Liver (tissue), 9 donors: Measurements from ENCODE around the gene PARP16. TPM values are rescaled to one million over a fixed set of nuclear protein-coding genes. Genes with fewer than 3 reads are reported as not detected.

ENCODE experiments used
- DNase-seq: peaks from one replicate; pipeline ENCODE4 v3.0.0-alpha.2; 2017; ENCODE audit warnings: low spot score
- H3K27ac ChIP-seq, 2 donors: one replicate each; pipeline ENCODE4 v1.7.0; 2013; ENCODE audit warnings: inconsistent platforms in 2 of 2, low read length in 2 of 2, control low read depth in 1 of 2, low read depth in 1 of 2, mild to moderate bottlenecking in 1 of 2
- H3K27me3 ChIP-seq, 4 donors: one replicate each; pipeline versions ENCODE4 v1.6.1 to v1.7.0; 2013; ENCODE audit warnings: low read length in 3 of 4, inconsistent platforms in 1 of 4, mild to moderate bottlenecking in 1 of 4, moderate library complexity in 1 of 4; ENCODE audit not compliant: control insufficient read depth in 4 of 4, insufficient read depth in 4 of 4
- H3K36me3 ChIP-seq, 4 donors: one replicate each; pipeline versions ENCODE4 v1.6.1 to v1.7.0; 2013; ENCODE audit warnings: low read length in 3 of 4, mild to moderate bottlenecking in 3 of 4, low read depth in 1 of 4, moderate library complexity in 1 of 4; ENCODE audit not compliant: control insufficient read depth in 4 of 4, insufficient read depth in 3 of 4
- H3K4me1 ChIP-seq, 4 donors: one replicate each; pipeline versions ENCODE4 v1.6.1 to v1.7.0; 2013; ENCODE audit warnings: low read length in 3 of 4, mild to moderate bottlenecking in 3 of 4, moderate library complexity in 1 of 4; ENCODE audit not compliant: control insufficient read depth in 4 of 4, insufficient read depth in 4 of 4
- H3K4me3 ChIP-seq, 3 donors: one replicate each; pipeline versions ENCODE4 v1.6.1 to v1.7.0; 2013; ENCODE audit warnings: low read length in 3 of 3, control low read depth in 1 of 3, low read depth in 1 of 3, mild to moderate bottlenecking in 1 of 3
- H3K9ac ChIP-seq, 2 donors: one replicate each; pipeline ENCODE4 v1.7.0; 2013; ENCODE audit warnings: low read length in 2 of 2, mild to moderate bottlenecking in 2 of 2, moderate library complexity in 2 of 2, control low read depth in 1 of 2, low read depth in 1 of 2
- H3K9me3 ChIP-seq, 4 donors: one replicate each; pipeline versions ENCODE4 v1.6.1 to v1.7.0; 2013; ENCODE audit warnings: low read length in 3 of 4; ENCODE audit not compliant: control insufficient read depth in 4 of 4
- CTCF ChIP-seq: fragments of 150-350 bp; IDR thresholded peaks from 2 replicates; pipeline ENCODE4 v1.5.1; 2017; ENCODE audit warnings: improper control_type of control experiment, low read depth, low read length; ENCODE audit not compliant: missing input control
- EGR1 ChIP-seq, 2 donors: IDR thresholded peaks; 2 replicates each; pipeline ENCODE4 v1.6.1; 2016 to 2018; ENCODE audit warnings: antibody characterized with exemption in 2 of 2, low read depth in 2 of 2
- FOXA1 ChIP-seq: IDR thresholded peaks from 2 replicates; pipeline ENCODE4 v1.6.1; 2016; ENCODE audit warnings: antibody characterized with exemption
- FOXA2 ChIP-seq: IDR thresholded peaks from 2 replicates; pipeline ENCODE4 v1.6.1; 2016; ENCODE audit warnings: antibody characterized with exemption
- GABPA ChIP-seq, 2 donors: IDR thresholded peaks in 1 of 2; conservative IDR thresholded peaks in 1 of 2; 2 replicates each; pipeline ENCODE4 v1.6.1; 2016; ENCODE audit warnings: antibody characterized with exemption in 2 of 2, mild to moderate bottlenecking in 1 of 2, moderate library complexity in 1 of 2
- HNF4A ChIP-seq, 2 donors: conservative IDR thresholded peaks; 2 replicates each; pipeline ENCODE4 v1.6.1; 2016; ENCODE audit warnings: antibody characterized with exemption in 2 of 2, mild to moderate bottlenecking in 2 of 2
- HNF4G ChIP-seq: IDR thresholded peaks from 2 replicates; pipeline ENCODE4 v1.6.1; 2016; ENCODE audit warnings: antibody characterized with exemption
- MAX ChIP-seq: IDR thresholded peaks from 2 replicates; pipeline ENCODE4 v1.6.1; 2016; ENCODE audit warnings: antibody characterized with exemption
- NR2F2 ChIP-seq: IDR thresholded peaks from 2 replicates; pipeline ENCODE4 v1.6.1; 2016; ENCODE audit warnings: antibody characterized with exemption
- RAD21 ChIP-seq, 2 donors: IDR thresholded peaks; 2 replicates each; pipeline ENCODE4 v1.6.1; 2016; ENCODE audit warnings: antibody characterized with exemption in 2 of 2, mild to moderate bottlenecking in 2 of 2
- REST ChIP-seq: IDR thresholded peaks from 2 replicates; pipeline ENCODE4 v1.6.1; 2016; ENCODE audit warnings: antibody characterized with exemption, mild to moderate bottlenecking
- SP1 ChIP-seq: IDR thresholded peaks from 2 replicates; pipeline ENCODE4 v1.6.1; 2018; ENCODE audit warnings: antibody characterized with exemption, mild to moderate bottlenecking
- TAF1 ChIP-seq: conservative IDR thresholded peaks from 2 replicates; pipeline ENCODE4 v1.6.1; 2016; ENCODE audit warnings: antibody characterized with exemption, mild to moderate bottlenecking
- YY1 ChIP-seq: IDR thresholded peaks from 2 replicates; pipeline ENCODE4 v1.6.1; 2016; ENCODE audit warnings: antibody characterized with exemption, mild to moderate bottlenecking
- ZBTB33 ChIP-seq: IDR thresholded peaks from 2 replicates; pipeline ENCODE4 v1.6.1; 2016; ENCODE audit warnings: antibody characterized with exemption
- WGBS: extraction: QIAGEN DNeasy Blood & Tissue Kit; methylation state at CpG from one replicate; pipeline ENCODE4 v1.1.7; 2013; 5-methylcytosine and 5-hydroxymethylcytosine counted together
- polyA plus RNA-seq, 2 donors: library from polyadenylated mRNA; stranded (reverse) in 1 of 2; unstranded in 1 of 2; fragments of 200-250 nt in 1 of 2; fragments of >200 nt in 1 of 2; fragmentation: Nextera tagmentation in 1 of 2; extraction: Ambion mirVana in 1 of 2; gene quantifications; one replicate each; pipeline versions ENCODE4 v1.2.1 to v1.2.3, GENCODE V29; 2013 to 2015
- total RNA-seq, 2 donors: library from RNA; depleted of rRNA; stranded (reverse); fragments of >200 nt; gene quantifications; one replicate each; pipeline ENCODE4 v1.2.3, GENCODE V29; 2014
- donor health status: healthy.
- donor health status: healthy.
- donor health status: healthy.
- donor health status: healthy.
- donor health status: healthy.

Gene PARP16
- total and polyA plus RNA-seq, 4 donors: 4.0 to 6.9 (median 5.7) TPM

- H3K27ac ChIP-seq: no peak overlapping the region
- WGBS: 95% methylated on average over 21 of the region's 21 CpGs
- H3K27me3 ChIP-seq: no peaks in the 10 kb centered on the region
- no peak for TF ChIP-seq ZBTB33
- no peak for TF ChIP-seq TAF1
- no peak for TF ChIP-seq YY1
- no peak for TF ChIP-seq MAX
- no peaks in the 10 kb centered on the region for H3K36me3 ChIP-seq
- H3K9ac ChIP-seq: no peak overlapping the region
- DNase-seq: no peak
- H3K9me3 ChIP-seq: no peaks in the 10 kb centered on the region
- H3K4me3 ChIP-seq: no peak overlapping the region
- no peaks in the 10 kb centered on the region for H3K4me1 ChIP-seq
Measured at GRCh38 chr15:65329288-65329983, 42.8 kb upstream of the PARP16 start.

- WGBS: 94% methylated on average over 21 of the region's 21 CpGs
- no peak for TF ChIP-seq RAD21 (IDR thresholded peaks at IDR 0.05)
- TF ChIP-seq HNF4G: no peak
- no peak for TF ChIP-seq GABPA (IDR thresholded peaks at IDR 0.05 in 1 of 2, conservative IDR thresholded peaks at IDR 0.05 in 1 of 2)
- TF ChIP-seq NR2F2: no peak
- TF ChIP-seq HNF4A (conservative IDR thresholded peaks at IDR 0.05): no peak
- TF ChIP-seq FOXA2: no peak
- no peak for TF ChIP-seq FOXA1
- no peak overlapping the region for H3K27ac ChIP-seq
- H3K36me3 ChIP-seq: no peaks in the 10 kb centered on the region
- H3K9ac ChIP-seq: no peak overlapping the region
- no peaks in the 10 kb centered on the region for H3K9me3 ChIP-seq
- no peak overlapping the region for H3K4me3 ChIP-seq
- H3K4me1 ChIP-seq: no peaks in the 10 kb centered on the region
- no peak for DNase-seq
- no peaks in the 10 kb centered on the region for H3K27me3 ChIP-seq
Measured at GRCh38 chr15:65328506-65329287, 42.0 kb upstream of the PARP16 start.

GRCh38 chr15:65327651-65328393, 41.1 kb upstream of the PARP16 start:
- Histone ChIP-seq H3K4me1 (no peaks in the 10 kb centered on the region), H3K9ac (no peak overlapping the region), H3K4me3 (no peak overlapping the region), H3K27me3 (no peaks in the 10 kb centered on the region), H3K9me3 (no peaks in the 10 kb centered on the region), H3K36me3 (no peaks in the 10 kb centered on the region), H3K27ac (no peak overlapping the region)
- WGBS: 86% methylated on average over 12 of the region's 12 CpGs
- DNase-seq: no peak
- TF ChIP-seq FOXA1 (no peak), EGR1 (IDR thresholded peaks at IDR 0.05; ENCODE audit: low read depth in 2 of 2) (no peak), RAD21 (IDR thresholded peaks at IDR 0.05) (no peak), REST (no peak), SP1 (no peak), HNF4G (no peak), FOXA2 (no peak), TAF1 (no peak), HNF4A (conservative IDR thresholded peaks at IDR 0.05) (no peak), CTCF (no peak), YY1 (no peak), ZBTB33 (no peak)
